Testis (tissue), 3 donors: Measurements from ENCODE around the gene FARS2. TPM values are rescaled to one million over a fixed set of nuclear protein-coding genes. Genes with fewer than 3 reads are reported as not detected.

Experiments used
- DNase-seq: peaks from one replicate; pipeline ENCODE4 v3.0.0-alpha.2; 2019
- H3K27ac ChIP-seq, 2 donors: fragments of 200-600 bp; sonication (generic); one replicate each; pipeline ENCODE4 v1.5.1; 2019
- H3K27me3 ChIP-seq: fragments of 200-600 bp; sonication (generic); one replicate; pipeline ENCODE4 v1.5.1; 2019
- H3K36me3 ChIP-seq: fragments of 200-600 bp; sonication (generic); one replicate; pipeline ENCODE4 v1.5.1; 2017; ENCODE audit warnings: low read depth; ENCODE audit errors: missing control alignments
- H3K4me1 ChIP-seq: fragments of 200-600 bp; sonication (generic); one replicate; pipeline ENCODE4 v1.5.1; 2019
- H3K4me3 ChIP-seq, 2 donors: fragments of 200-600 bp; sonication (generic); one replicate each; pipeline ENCODE4 v1.5.1; 2017 to 2019
- H3K9me3 ChIP-seq: fragments of 200-600 bp; sonication (generic); one replicate; pipeline ENCODE4 v1.5.1; 2017
- POLR2A ChIP-seq: fragments of 450-650 bp; IDR thresholded peaks from one replicate; pipeline ENCODE4 v1.6.1; 2017; ENCODE audit warnings: antibody characterized with exemption, mild to moderate bottlenecking, moderate library complexity
- WGBS, 2 donors: methylation state at CpG; one replicate each; pipeline ENCODE4 v1.1.5; 2018; 5-methylcytosine and 5-hydroxymethylcytosine counted together
- intact Hi-C: fragments of 100-400 bp; cut with DNase I; formaldehyde crosslinking; loops from one replicate; pipeline ENCODE4 v1.15.1; 2023; ENCODE audit warnings: low total_unique reads
- polyA plus RNA-seq: library from polyadenylated mRNA; stranded (reverse); fragments of 350-450 nt; fragmentation: Illumina TruSeq; extraction: RNeasy Lipid Tissue Mini Kit (QIAGEN cat#74804); gene quantifications from one replicate; pipeline ENCODE4 v1.2.3, GENCODE V29; 2014; ENCODE audit warnings: low read depth, low replicate concordance; ENCODE audit not compliant: insufficient read depth
- total RNA-seq, 2 donors: library from RNA; depleted of rRNA; stranded (reverse); fragments of >200 nt; gene quantifications; one replicate each; pipeline ENCODE4 v1.2.3, GENCODE V29; 2016
- TF ChIP-seq, protein P1 (sequence below), 3 experiments: fragments of 450-650 bp in 2 of 3; fragments of 200-600 bp in 1 of 3; sonication (generic) in 1 of 3; IDR thresholded peaks; one replicate each; pipeline ENCODE4 v1.5.1; 2016 to 2019; ENCODE audit warnings: antibody characterized with exemption in 3 of 3, mild to moderate bottlenecking in 2 of 3, moderate library complexity in 1 of 3

FARS2 gene
- total and polyA plus RNA-seq, 3 donors from 2014 or later = 15.4 to 26.8 (median 22.1) TPM

DNA sequence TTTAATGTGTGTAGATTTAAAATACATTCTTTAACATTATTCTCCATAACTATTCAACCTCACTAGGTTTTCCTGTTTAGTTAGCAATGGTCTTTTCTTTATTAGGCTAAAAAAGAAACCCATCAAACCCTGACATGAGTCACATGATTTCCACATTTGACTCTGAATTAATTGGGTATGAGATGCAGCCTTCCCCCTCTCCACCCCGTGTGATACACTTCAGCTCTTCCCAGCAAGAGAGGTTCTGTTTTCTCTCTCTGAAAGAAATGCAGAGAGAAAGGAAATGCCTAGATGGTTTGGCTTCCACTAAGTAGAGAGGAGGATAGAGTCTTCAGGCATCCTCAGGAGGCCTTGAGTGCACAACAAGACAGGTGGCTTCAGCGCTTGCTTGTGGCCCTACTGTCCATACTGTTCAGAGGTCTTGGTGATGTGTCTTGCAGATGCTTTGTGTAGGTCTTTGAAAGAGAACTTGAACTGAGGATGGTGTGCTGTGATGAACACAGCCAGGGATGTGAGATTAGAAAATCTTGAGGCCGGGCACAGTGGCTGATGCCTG is 17.3 kb downstream of the FARS2 start:
- intact Hi-C loops = no loop called here
- no peaks in the 10 kb centered on the region for H3K4me1 ChIP-seq
- WGBS, 2 donors = 91 to 96% methylated on average over 3 of the region's 3 CpGs

DNA sequence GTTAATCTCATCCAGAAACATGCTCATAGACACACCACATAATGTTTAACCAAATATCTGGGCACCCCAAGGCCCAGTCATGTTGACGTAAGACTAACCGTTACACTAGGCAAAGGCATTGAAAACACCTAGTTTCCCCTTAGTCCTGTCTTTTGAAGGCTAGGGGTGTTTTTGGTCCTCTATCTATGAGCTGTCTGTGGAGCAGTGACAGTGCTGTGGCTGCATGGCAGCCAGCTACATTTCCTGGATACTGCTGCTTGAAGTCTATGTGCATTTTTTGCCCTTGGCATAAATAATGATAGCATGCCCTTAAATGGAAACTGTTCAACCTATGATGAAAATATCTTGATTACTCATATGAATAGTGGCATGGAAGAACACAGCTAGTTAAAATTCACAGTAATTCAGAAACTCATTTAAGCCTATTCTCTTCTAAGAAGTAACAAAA is 18.6 kb downstream of the FARS2 start:
- DNase-seq = no peak
- TF ChIP-seq, protein P1, sequence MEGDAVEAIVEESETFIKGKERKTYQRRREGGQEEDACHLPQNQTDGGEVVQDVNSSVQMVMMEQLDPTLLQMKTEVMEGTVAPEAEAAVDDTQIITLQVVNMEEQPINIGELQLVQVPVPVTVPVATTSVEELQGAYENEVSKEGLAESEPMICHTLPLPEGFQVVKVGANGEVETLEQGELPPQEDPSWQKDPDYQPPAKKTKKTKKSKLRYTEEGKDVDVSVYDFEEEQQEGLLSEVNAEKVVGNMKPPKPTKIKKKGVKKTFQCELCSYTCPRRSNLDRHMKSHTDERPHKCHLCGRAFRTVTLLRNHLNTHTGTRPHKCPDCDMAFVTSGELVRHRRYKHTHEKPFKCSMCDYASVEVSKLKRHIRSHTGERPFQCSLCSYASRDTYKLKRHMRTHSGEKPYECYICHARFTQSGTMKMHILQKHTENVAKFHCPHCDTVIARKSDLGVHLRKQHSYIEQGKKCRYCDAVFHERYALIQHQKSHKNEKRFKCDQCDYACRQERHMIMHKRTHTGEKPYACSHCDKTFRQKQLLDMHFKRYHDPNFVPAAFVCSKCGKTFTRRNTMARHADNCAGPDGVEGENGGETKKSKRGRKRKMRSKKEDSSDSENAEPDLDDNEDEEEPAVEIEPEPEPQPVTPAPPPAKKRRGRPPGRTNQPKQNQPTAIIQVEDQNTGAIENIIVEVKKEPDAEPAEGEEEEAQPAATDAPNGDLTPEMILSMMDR (IDR thresholded peaks at IDR 0.05) = no peak
- no peak for TF ChIP-seq POLR2A
- H3K27ac ChIP-seq = no peak overlapping the region
- 89 to 100% methylated on average over 2 of the region's 2 CpGs for WGBS, 2 donors
- intact Hi-C loops = no loop called here
- H3K36me3 ChIP-seq = no peaks in the 10 kb centered on the region
- H3K4me1 ChIP-seq = no peaks in the 10 kb centered on the region
- H3K4me3 ChIP-seq = no peak overlapping the region
- H3K9me3 ChIP-seq = no peaks in the 10 kb centered on the region
- no peaks in the 10 kb centered on the region for H3K27me3 ChIP-seq

More for the DNA sequence above, 17.3 kb downstream of the FARS2 start:
- TF ChIP-seq, protein P1 (IDR thresholded peaks at IDR 0.05) = no peak
- TF ChIP-seq POLR2A = no peak
- H3K9me3 ChIP-seq = no peaks in the 10 kb centered on the region
- H3K27ac ChIP-seq = no peak overlapping the region
- DNase-seq = no peak
- no peaks in the 10 kb centered on the region for H3K27me3 ChIP-seq
- no peak overlapping the region for H3K4me3 ChIP-seq
- no peaks in the 10 kb centered on the region for H3K36me3 ChIP-seq

DNA sequence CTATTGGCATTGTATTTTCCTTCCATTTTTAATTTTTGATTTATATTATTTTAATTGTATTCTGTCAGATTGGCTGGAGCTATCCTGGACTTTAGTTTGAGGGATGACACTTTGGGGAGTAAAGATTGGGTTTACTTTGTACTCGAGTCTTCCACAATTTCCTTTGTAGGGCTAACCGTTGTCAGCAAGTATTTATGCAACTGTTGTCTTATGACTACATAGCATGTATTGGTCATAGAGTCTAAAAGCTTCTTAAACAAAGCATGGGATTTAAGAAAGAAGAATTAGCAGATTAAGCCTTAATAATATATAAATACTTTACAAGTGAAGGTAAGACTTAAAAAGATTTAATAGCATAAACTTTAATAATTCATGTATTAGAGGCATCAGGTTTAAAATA is 19.6 kb downstream of the FARS2 start:
- intact Hi-C loops = no loop called here
- no peaks in the 10 kb centered on the region for H3K27me3 ChIP-seq
- no peak for DNase-seq
- no peak overlapping the region for H3K27ac ChIP-seq
- H3K9me3 ChIP-seq = no peaks in the 10 kb centered on the region
- no peaks in the 10 kb centered on the region for H3K4me1 ChIP-seq
- H3K4me3 ChIP-seq = no peak overlapping the region
- H3K36me3 ChIP-seq = no peaks in the 10 kb centered on the region
- no peak for TF ChIP-seq POLR2A
- TF ChIP-seq, protein P1 (IDR thresholded peaks at IDR 0.05) = no peak
- 86 to 91% methylated on average over 2 of the region's 2 CpGs for WGBS, 2 donors

DNA sequence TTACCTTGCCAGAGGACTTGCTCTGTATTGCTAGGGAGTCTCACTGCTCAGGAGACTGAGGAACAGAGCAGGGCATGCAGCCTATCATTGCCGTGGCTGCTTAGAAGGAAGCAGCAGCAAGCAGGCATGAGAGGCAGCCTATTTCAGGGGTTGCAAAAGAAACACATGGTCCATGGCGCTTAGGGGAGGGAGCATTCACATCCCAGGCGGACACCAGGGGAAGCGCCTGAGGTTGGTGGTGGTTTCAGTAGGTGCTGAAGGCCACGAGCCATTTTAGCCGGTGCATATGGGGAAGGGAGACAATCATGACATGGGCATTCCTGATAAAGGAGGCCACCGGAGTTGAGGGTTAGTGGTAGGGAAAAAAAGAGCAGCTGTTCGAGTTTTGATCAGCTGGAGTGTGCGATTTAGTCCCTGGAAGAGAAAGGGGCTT is 20.9 kb downstream of the FARS2 start:
- intact Hi-C loops = no loop called here
- no peaks in the 10 kb centered on the region for H3K4me1 ChIP-seq
- H3K27me3 ChIP-seq = no peaks in the 10 kb centered on the region
- no peaks in the 10 kb centered on the region for H3K9me3 ChIP-seq
- 82 to 90% methylated on average over 9 of the region's 9 CpGs for WGBS, 2 donors
- TF ChIP-seq, protein P1 (IDR thresholded peaks at IDR 0.05) = no peak
- TF ChIP-seq POLR2A = no peak
- no peak overlapping the region for H3K27ac ChIP-seq
- H3K36me3 ChIP-seq = no peaks in the 10 kb centered on the region
- H3K4me3 ChIP-seq = no peak overlapping the region
- no peak for DNase-seq

DNA sequence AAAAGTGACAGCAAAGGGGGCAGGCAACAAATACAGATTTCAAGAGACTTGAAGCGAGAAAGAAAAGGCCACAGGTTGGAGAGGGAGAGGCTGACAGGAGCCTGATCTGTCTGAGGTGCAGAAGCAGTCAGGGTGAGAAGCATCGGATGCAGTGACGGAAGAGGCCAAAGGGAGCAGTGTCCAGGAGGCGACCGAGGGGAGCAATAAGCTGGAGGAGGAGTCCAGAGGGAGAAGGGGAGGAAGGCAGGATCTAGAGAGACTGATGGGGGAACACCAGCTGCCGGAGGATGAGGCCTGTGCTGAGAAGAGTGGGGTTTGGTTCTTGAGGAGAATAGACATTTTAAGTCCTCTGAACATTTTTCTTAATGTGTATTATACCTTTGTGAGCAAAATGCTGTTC is 23.8 kb downstream of the FARS2 start:
- DNase-seq = no peak
- WGBS, 2 donors = 86 to 93% methylated on average over 6 of the region's 6 CpGs
- Histone ChIP-seq H3K27ac (no peak overlapping the region), H3K36me3 (no peaks in the 10 kb centered on the region), H3K27me3 (no peaks in the 10 kb centered on the region), H3K4me3 (no peak overlapping the region), H3K9me3 (no peaks in the 10 kb centered on the region), H3K4me1 (no peaks in the 10 kb centered on the region)
- intact Hi-C loops = no loop called here
- no peak for TF ChIP-seq POLR2A
- TF ChIP-seq, protein P1 (IDR thresholded peaks at IDR 0.05) = no peak
